GM19372 (cell line): Measurements from ENCODE around the gene ZNF622.
"Not testable (repeated sequence)": the region's sequence is repeated elsewhere in the genome, so short reads cannot be mapped to it uniquely, and the experiment has no call there.

Experiments
- ATAC-seq: cut with Tn5 transposase; IDR thresholded peaks from one replicate; pipeline ENCODE4 v1.9.1; 2021; ENCODE audit warnings: mild to moderate bottlenecking, low read depth, moderate library complexity; ENCODE audit not compliant: unreplicated experiment

The ZNF622 gene

DNA sequence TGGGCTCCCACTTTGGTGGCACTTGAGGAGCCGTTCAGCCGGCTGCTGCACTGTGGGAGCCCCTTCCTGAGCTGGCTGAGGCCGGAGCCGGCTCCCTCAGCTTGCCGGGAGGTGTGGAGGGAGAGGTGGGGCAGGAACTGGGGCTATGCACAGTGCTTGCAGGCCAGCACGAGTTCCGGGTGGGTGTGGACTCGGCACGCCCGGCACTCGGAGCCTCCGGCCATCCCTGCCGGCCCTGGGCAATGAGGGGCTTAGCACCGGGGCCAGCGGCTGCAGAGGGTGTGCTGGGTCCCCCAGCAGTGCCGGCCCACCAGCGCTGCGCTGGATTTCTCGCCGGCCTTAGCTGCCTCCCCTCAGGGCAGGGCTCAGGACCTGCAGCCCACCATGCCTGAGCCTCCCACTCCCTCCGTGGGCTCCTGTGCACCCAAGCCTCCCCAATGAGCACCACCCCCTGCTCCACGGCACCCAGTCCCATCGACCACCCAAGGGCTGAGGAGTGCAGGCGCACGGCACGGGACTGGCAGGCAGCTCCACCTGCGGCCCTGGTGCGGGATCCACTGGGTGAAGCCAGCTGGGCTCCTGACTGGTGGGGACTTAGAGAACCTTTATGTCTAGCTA lies 29.4 kb downstream of the ZNF622 start:
- not testable (repeated sequence) for ATAC-seq

DNA sequence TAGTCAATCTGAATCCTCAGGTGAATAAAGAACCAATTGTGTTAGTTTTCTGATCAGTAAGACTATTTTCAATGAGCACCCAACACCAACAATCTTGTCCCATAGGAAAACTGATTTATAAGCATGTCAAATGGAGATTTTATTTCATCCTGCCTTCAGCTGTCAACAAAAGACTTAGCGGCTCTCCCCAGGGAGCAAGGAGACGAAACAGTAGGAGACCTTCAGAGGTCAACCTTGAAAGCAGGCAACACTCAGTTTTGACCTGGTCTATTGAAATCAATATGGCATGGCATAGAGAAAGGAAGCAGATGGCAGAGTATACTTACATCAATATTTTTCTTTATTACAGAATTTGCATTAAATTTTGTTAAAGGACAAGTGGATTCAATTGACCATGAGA lies 34.1 kb downstream of the ZNF622 start:
- ATAC-seq, result no peak

- ATAC-seq, result no peak
Observed at GRCh38 chr5:16430349-16431089, 35.1 kb downstream of the ZNF622 start.

DNA sequence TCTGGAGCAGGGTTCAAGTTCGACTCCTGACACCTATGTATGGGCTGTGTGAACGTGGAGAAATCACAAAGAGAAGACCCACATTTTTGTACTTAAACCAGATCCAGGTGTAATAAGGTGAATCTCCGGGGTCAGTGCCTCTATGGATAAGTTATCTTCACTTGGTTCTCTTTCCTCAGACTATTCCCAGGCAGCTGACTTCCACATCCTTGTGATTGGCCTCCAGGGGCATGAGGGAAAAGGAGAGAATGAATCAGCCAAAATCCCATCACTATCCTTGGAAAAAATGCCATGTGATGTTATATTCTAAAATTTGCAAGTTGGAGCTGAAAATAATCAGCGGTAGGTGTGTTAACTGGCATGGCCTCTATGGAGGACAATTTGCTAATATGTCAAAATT lies 37.2 kb downstream of the ZNF622 start:
- no peak for ATAC-seq

DNA sequence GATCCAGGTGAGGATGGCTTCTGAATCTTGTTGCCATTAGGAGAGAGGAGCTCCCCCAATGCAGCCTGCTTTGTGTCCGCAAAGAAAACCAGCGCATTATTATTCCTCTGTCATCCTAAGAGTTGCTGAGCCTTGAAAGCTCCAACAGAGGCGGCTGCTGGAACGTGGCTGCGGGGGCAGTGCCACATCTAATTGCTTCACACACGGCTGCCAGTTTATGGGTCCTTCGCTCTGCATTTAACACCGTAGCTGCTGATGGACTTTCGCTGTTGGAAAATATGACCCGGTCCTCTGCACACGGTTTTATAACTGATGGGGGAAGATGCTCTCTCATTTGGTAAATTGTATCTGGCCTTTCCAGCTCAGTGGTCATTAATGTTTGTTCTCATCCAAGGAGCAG lies 38.0 kb downstream of the ZNF622 start:
- ATAC-seq, result no peak

- no peak for ATAC-seq
Observed at GRCh38 chr5:16418471-16418922, 47.1 kb downstream of the ZNF622 start.

DNA sequence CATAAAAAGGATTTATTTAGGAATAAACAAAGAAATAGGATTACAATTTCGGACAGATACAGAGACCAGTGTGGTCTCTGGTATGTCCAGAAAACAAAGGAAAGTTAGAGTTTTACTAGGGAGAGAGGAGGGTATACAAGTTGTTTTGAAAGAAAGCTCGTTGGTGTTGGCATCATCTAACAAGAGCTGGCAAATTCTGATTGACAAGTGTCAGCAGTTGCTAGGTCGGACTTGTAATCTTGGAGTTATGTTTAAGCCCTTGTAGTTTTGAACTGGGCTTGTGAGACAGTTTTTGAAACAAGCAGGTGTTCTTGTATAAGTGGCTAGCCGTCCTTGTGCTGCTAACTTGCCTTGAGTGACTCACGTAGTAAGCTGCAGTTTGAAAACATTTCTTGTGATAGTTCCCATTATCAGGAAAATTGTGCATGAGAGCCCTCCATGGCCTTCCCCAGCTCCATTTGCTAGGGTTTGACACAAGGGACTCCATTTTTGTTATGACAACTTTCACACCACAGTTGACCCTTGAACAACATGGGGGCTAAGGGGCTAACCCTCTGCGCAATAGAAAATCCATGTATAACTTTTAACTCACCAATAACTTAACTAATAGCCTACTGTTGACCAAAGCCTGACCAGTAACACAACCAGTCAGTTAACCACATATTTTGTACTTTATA lies 48.1 kb downstream of the ZNF622 start:
- ATAC-seq, result no peak

DNA sequence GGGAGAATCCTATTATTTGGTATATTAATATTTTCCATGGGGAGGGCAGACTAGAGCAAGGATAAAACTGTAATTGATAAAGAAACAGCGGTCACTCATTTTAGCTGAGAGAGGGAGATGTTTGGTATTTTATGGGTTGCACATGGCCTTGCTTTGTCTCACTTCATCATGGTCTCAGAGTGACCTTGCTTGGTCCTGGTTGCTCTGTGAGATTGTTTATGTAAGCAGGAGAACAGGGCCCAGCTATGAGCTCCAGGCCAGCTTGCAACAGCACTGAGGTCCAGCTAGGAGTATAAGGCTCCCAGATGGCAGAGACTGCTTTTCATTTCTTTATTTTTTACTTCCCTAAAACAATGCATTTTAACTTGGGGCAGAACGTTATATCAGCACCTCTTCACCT lies 50.7 kb downstream of the ZNF622 start:
- no peak for ATAC-seq

DNA sequence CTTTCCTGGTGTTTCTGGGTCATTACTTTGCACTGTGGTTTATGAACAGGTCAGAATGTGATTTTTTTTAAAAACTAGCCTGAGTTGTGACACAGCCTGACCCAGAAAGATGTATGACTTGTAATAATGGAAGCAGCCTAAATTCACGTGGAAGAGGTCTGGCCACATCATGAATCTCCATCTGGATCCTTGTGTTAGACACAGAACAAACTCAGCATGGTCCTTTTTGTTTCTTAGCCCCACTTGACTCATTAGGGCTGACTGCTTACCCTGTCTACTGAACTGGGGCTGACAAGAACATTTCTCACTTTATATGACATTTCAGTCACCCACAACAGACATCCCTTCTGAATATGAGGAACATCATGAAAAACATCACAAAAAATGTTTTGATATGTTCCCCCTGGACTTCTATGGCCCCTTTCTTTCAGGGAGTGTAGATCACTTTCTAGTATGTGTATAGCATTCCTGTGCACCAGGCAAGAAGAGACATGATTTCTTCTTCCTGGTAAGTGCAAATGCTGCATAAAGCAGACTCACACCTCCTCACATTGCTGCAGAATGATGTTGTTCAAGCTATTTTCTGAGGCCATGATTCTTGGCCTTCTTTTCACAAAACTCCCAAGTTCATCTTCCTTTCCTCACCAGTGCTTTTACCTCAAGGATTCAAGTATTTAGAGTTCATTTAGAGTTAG lies 52.3 kb downstream of the ZNF622 start:
- ATAC-seq, result no peak

- ATAC-seq, result no peak
Observed at GRCh38 chr5:16412556-16412955, 53.0 kb downstream of the ZNF622 start.

DNA sequence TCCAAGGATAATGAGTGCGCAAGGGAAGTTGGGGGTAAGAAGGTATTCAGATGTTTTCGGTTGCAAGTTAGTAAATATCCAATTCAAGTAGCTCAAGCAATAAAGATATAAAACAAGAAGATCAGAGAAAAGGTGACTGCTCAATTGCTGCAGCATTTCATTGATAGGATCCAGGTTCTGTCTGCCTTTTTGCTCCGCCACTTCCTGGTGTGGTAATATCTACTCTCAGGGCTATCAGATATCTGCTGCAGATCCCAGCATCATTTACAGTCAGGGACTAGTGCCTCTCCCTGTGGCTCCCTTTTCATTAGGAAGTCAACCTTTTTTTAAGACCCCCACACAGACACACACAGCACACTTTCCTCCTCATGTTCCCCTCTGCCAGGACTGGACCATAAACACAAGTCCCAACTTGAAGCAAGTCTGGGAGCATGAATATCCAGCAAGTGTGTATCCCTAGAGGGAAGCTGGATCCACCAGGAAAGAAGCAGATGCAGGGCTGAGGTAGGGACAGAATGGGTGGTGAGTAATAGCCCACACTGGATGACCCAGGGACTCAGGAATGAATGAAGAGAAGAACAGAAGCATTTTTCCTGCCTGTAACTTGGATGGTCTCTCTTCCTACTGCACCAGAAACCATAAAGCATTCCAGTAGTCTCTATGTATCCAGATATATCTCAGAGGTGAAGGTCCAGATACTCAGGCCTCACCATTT lies 53.7 kb downstream of the ZNF622 start:
- ATAC-seq, result no peak

GRCh38 chr5:16411235-16411634 lies 54.4 kb downstream of the ZNF622 start:
- ATAC-seq, result no peak

- ATAC-seq, result no peak
Observed at GRCh38 chr5:16410338-16410737, 55.3 kb downstream of the ZNF622 start.

DNA sequence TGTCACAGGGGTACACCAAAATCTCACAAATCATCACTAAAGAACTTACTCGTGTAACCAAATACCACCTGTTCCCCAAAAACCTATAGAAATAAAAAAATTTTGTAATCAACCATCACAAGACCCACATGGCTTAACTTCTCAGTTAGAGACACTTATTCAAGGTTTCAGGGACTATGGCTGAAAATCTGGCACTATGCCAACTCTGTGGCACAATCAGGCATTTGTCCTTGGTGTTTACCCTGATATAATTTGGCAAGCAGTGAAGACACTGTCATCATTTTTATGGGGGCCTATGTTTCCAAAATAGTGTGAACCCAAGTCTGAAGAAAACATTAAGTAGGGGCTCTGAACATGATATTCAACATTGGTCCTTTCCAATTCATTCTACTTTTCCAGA lies 59.0 kb downstream of the ZNF622 start:
- no peak for ATAC-seq

DNA sequence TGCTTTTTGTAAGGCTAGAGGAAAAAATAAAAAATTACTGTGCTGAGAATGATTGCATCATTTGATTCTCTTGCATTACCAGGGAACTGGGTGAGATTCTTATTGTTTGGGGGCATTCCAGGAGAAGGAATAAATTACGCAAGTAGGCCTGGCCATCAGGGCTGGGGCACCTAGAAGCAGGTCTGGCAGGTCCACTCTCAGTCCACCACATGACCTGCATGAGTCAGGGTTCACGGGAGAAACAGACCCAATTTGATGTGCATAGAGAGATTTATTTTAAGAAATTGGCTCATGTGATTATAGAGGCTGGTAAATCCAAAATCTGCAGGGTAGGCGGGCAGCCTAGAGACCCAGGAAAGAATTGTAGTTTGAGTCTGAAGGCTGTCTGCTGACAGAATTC lies 59.6 kb downstream of the ZNF622 start:
- ATAC-seq, result no peak
